GM11168 (cell line): Measurements from ENCODE around the gene SEC61B.
"Not testable (repeated sequence)": the region's sequence is repeated elsewhere in the genome, so short reads cannot be mapped to it uniquely, and the experiment has no call there.

ENCODE experiments used
- in situ Hi-C: fragments of 300-500 bp; cut with MboI; formaldehyde crosslinking; loops from one replicate; pipeline ENCODE4 v1.12.0; 2022; ENCODE audit warnings: low sequenced_read_pairs; ENCODE audit not compliant: unreplicated experiment

SEC61B gene

GRCh38 chr9:99231711-99232110, 9.6 kb downstream of the SEC61B start:
- in situ Hi-C loops, result no loop called here

- in situ Hi-C loops, result no loop called here
These were observed 12.5 kb downstream of the SEC61B start for GRCh38 chr9:99234618-99235017.

GRCh38 chr9:99235069-99235468, 13.0 kb downstream of the SEC61B start:
- in situ Hi-C loops, result no loop called here

GRCh38 chr9:99235926-99236634, 14.0 kb downstream of the SEC61B start:
- in situ Hi-C loops, result no loop called here

- in situ Hi-C loops, result no loop called here
These were observed 15.3 kb downstream of the SEC61B start for GRCh38 chr9:99237356-99237755.

DNA sequence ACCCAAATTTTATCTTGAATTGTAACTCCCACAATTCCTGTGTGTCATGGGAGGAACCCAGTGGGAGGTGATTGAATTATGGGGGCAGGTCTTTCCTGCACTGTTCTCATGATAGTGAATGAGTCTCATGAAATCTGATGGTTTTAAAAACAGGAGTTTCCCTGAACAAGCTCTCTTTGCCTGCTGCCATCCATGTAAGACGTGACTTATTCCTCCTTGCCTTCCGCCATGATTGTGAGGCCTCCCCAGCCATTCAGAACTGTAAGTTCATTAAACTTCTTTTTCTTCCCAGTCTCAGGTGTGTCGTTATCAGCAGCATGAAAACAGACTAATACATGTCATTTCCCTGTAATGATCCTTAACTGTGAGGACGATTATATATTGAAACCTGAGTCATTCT, 15.8 kb downstream of the SEC61B start:
- in situ Hi-C loops, result not testable (repeated sequence)

DNA sequence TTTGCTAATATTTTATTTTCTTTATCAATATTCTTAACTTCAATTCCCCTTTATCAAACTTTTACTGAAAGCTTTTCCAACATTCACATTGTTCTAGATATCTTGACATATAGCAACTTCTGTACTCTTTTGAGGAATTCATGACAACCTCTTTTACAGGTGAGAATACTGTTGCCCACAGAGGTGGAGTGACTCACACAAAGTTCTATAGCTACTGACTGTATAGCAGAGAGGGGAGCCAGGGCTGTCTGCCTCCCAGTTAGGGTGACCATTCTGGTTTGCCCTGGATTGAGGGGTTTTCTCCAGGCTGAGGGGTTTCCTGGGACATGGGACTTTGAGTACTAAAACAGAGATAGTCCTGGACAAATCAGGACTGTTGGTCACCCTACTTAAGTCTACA, 16.2 kb downstream of the SEC61B start:
- in situ Hi-C loops, result no loop called here

GRCh38 chr9:99239341-99240060, 17.4 kb downstream of the SEC61B start:
- in situ Hi-C loops, result no loop called here

- in situ Hi-C loops, result no loop called here
These were observed 19.0 kb downstream of the SEC61B start for GRCh38 chr9:99241106-99241505.

- in situ Hi-C loops, result no loop called here
These were observed 22.5 kb downstream of the SEC61B start for GRCh38 chr9:99244344-99245260.

DNA sequence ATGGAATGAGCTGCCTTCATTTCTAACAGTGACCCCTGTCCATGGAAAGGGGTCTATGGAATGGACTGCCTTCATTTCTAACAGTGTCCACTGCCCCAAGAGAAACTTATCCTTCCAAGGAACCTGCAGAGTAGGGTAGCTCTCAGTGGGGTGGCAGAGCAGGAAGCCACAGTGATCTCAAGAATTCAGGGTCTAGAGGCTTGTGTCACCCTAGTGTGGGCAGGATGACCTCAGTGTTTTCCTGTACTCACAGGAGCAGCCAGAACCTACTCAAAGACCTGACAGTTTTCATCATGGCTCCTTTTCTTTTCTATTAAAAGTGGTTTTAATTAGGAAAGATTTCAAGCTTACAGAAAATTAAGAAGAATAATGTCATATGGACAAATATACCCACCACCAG, 27.5 kb downstream of the SEC61B start:
- in situ Hi-C loops, result no loop called here

GRCh38 chr9:99251157-99251556, 29.1 kb downstream of the SEC61B start:
- in situ Hi-C loops, result no loop called here

GRCh38 chr9:99253134-99253533, 31.1 kb downstream of the SEC61B start:
- in situ Hi-C loops, result no loop called here

DNA sequence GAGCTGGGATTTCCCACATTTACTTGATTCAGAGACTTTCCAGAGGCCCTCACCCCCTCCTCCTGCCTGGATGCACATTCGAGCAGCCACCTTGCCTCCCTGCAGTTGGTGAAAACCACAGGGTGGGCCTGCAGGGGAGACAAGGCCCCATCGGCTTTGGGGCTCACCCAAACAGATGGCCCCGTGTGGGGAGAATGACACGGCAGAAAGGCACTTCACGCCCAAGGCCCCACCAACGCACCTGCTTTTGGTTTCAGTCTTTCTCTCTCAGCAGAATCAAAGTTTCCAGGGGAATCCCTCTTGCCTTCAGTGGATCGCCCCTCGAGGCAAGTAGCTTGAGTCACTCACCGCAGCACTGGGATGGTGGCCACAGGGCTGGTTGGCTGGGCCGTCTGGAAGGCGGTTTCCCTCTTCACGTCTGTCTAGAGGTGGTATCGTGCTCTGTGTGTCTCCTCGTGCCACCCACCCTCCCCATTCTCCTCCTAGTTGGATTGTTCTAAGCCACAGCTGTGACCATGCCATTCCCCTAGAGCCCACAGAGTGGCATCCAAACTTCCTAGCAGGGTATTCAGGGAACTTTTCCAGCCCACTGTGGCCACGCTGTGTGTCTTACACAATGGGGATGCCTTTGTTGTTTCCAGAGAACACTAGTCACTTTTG, 31.8 kb downstream of the SEC61B start:
- in situ Hi-C loops, result no loop called here

- in situ Hi-C loops, result no loop called here
These were observed 33.6 kb downstream of the SEC61B start for GRCh38 chr9:99255651-99256050.

- in situ Hi-C loops, result no loop called here
These were observed 35.8 kb downstream of the SEC61B start for GRCh38 chr9:99257723-99258389.

GRCh38 chr9:99259231-99259918, 37.3 kb downstream of the SEC61B start:
- in situ Hi-C loops, result no loop called here

DNA sequence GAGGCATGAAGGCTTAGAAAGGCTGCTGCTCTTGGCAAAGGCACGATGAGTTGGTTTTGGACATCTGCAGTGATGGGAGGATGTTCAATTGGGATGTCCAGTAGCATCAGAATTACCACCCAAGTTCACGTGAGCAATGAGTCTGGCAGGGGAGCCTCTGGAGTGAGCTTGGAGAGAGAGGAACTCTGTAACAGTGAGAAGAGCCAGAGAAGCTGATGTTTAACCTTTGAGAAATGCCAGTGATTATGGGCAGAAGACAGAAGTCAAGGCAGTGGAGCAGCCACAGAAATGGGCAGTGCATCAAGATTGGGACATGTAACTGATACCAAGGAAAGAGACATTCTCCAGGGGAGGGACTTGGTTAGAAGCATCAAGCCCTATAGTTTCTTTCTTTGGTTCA, 39.8 kb downstream of the SEC61B start:
- in situ Hi-C loops, result no loop called here

DNA sequence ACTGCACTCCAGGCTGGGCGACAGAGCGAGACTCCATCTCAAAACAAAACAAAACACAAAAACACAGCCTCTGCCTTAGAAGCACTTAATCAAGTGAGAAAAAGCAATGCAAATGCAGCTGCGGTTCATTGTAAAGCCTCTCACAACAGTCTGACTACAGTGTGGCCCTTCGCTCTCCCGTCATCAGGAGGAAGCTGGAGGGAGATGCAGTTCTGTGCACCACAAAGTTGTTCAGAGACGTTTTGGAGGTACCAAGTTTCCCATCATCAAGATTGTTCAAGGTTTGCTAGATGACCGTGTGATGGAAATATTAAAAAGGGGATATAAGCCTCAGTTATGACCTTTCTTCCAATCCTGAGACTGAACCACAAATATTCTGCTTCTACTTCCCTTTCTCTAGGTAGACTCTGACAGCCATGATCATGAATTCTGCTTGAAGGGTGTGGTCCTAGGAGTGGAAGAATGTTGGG, 40.9 kb downstream of the SEC61B start:
- in situ Hi-C loops, result no loop called here
